BE2C (cell line): ENCODE measurements around the gene CCR1. TPM values are rescaled to one million over a fixed set of nuclear protein-coding genes. Genes with fewer than 3 reads are reported as not detected.

Source experiments
- DNase-seq: peaks from one replicate; pipeline ENCODE4 v3.0.0-alpha.2; 2020
- H3K27me3 ChIP-seq: fragments of 250-450 bp; sonication (Bioruptor Pico); 2 replicates; pipeline ENCODE4 v1.5.1; 2020; ENCODE audit warnings: mild to moderate bottlenecking
- H3K36me3 ChIP-seq: fragments of 250-450 bp; sonication (Bioruptor Pico); 2 replicates; pipeline ENCODE4 v1.5.1; 2020; ENCODE audit warnings: mild to moderate bottlenecking
- H3K4me1 ChIP-seq: fragments of 250-450 bp; sonication (Bioruptor Pico); 2 replicates; pipeline ENCODE4 v1.5.1; 2020
- H3K4me3 ChIP-seq: 2 replicates; pipeline ENCODE4 v1.5.1; 2011; ENCODE audit warnings: low read depth, low read length
- H3K9me3 ChIP-seq: fragments of 250-450 bp; sonication (Bioruptor Pico); 2 replicates; pipeline ENCODE4 v1.5.1; 2020
- polyA plus RNA-seq: library from polyadenylated mRNA; unstranded; fragments of >200 nt; gene quantifications from one replicate; pipeline ENCODE4 v1.2.1, GENCODE V29; 2012; ENCODE audit warnings: low read depth, missing spikeins; ENCODE audit not compliant: insufficient read length, insufficient read depth
- TF ChIP-seq, protein P1 (sequence below): IDR thresholded peaks from 2 replicates; pipeline ENCODE4 v1.5.1; 2012; ENCODE audit warnings: mild to moderate bottlenecking, low read depth, low read length

Gene CCR1
- not detected for polyA plus RNA-seq

DNA sequence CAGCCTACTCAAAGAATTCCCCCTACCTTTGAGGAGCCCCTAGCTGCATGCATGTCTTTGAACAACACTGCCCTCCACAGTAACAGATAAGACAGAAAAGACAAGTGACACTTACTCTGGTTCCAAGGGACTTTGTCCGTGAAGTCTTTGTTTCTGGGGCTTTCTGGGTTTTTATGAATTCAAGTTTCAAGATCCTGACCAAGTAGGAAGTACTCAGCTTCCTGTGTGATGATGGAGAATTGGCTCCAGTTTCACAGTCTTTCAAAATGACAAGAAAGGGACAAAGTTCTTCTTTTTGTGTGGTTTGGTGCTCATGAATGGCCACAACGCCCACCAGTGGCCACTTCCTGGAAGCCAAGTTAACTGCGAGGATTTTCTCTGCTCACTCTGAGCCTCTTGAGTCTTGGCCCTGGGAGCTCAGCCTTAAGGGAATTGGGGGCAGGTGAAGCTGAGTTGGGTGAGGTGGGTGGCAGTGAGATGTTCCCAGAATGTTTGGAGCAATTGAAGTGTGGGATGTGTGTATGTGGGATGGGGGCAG lies at the start of gene CCR1:
Gene CCR1 (minus strand): TSS at position 147 of the 538 bp plus-strand sequence. CDS start 4,000 bp downstream, outside the sequence.
- Histone ChIP-seq H3K4me3 (no peak within 1 kb of the TSS), H3K4me1 (no peaks in the 10 kb centered on the region), H3K36me3 (no peaks in the 10 kb centered on the region), H3K9me3 (no peaks in the 10 kb centered on the region), H3K27me3 (no peaks in the 10 kb centered on the region)
- TF ChIP-seq, protein P1, sequence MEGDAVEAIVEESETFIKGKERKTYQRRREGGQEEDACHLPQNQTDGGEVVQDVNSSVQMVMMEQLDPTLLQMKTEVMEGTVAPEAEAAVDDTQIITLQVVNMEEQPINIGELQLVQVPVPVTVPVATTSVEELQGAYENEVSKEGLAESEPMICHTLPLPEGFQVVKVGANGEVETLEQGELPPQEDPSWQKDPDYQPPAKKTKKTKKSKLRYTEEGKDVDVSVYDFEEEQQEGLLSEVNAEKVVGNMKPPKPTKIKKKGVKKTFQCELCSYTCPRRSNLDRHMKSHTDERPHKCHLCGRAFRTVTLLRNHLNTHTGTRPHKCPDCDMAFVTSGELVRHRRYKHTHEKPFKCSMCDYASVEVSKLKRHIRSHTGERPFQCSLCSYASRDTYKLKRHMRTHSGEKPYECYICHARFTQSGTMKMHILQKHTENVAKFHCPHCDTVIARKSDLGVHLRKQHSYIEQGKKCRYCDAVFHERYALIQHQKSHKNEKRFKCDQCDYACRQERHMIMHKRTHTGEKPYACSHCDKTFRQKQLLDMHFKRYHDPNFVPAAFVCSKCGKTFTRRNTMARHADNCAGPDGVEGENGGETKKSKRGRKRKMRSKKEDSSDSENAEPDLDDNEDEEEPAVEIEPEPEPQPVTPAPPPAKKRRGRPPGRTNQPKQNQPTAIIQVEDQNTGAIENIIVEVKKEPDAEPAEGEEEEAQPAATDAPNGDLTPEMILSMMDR, result peak; percentile 19
- no peak for DNase-seq

DNA sequence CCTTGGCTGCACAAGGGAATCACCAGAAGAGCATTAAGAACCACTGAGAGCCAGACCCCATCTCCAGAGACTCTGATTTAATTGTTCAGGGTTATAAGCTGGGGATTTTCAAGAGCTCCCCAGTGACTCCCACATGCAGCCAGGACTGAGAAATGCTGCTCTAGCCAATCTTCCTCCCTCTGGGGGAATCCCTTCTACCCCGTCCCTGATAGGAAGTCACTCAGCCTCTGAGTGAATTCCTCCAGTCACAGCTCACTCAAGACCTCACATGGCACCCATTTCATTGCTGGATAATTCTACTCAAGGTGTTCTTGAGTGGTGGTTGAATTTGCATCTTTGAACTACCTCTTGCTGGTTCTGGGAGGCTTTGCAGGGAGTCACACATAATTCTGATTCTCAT lies 44.9 kb upstream of the CCR1 start:
- no peaks in the 10 kb centered on the region for H3K9me3 ChIP-seq

DNA sequence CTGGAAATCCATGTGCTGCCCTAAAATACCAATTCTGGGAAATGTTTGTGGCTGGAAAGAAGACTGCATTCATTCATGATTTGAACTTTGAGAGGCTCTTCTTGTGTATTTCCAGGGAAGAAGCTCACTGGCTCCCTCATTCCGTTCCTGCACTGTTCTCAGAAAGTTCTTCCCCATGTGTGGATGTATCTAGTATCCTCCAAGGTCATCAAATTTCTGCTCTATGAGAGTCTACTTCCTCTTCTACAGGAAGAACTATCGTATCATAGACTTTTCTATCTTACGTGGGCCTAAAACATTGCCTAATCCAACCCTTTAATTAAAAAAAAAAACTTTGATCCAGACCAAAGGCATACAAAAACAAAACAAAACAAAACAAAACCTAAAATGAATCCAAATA lies 37.0 kb upstream of the CCR1 start:
- TF ChIP-seq, protein P1, result no peak
- Histone ChIP-seq H3K4me3 (no peak overlapping the region), H3K27me3 (no peaks in the 10 kb centered on the region), H3K9me3 (no peaks in the 10 kb centered on the region), H3K36me3 (no peaks in the 10 kb centered on the region), H3K4me1 (no peaks in the 10 kb centered on the region)
- DNase-seq, result no peak

More for the DNA sequence above, 44.9 kb upstream of the CCR1 start:
- H3K27me3 ChIP-seq, result no peaks in the 10 kb centered on the region
- H3K4me1 ChIP-seq, result no peaks in the 10 kb centered on the region
- TF ChIP-seq, protein P1, result no peak
- no peak overlapping the region for H3K4me3 ChIP-seq
- no peak for DNase-seq
- H3K36me3 ChIP-seq, result no peaks in the 10 kb centered on the region

DNA sequence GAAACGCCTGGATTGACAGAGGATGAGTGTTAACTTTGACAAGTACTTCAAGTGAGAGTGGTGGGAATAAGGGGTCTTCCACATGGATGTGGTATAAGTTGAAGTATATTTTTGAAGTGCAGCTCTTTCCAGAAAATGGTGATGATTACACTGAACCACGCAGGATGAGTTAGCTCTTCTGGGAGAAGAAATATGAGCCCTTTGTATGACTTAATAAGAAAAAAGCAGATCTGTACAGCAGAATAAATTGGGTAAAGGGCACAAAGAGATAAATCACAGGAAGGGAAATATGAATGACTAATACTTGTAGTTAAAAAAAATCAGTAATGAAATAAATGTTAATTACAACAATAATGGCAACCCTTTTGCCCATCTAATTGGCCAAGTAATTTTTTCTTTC lies 35.4 kb upstream of the CCR1 start:
- Histone ChIP-seq H3K4me3 (no peak overlapping the region), H3K4me1 (no peaks in the 10 kb centered on the region), H3K9me3 (no peaks in the 10 kb centered on the region), H3K27me3 (no peaks in the 10 kb centered on the region), H3K36me3 (no peaks in the 10 kb centered on the region)
- TF ChIP-seq, protein P1, result no peak
- no peak for DNase-seq

DNA sequence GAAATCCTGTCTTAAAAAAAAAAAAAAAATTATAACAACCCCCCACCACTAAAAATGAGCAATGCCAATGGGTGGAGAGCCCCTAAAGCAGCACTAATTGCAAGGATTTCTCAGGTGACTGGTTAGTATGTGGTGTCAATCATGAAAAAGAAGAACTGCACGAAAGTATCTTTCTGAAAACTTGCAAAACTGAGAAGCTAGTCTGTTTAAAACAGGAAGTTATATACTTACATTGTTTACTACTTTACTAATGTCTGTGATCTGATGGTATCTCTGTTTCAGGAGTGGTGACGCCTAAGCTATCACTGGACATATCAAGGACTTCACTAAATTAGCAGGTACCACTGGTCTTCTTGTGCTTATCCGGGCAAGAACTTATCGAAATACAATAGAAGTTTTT lies 34.0 kb upstream of the CCR1 start, which contains the start of gene CCR3:
Gene CCR3 (plus strand): TSS at position 341 of the 400 bp plus-strand sequence. CDS start 22,699 bp downstream, outside the sequence.
- H3K36me3 ChIP-seq, result no peaks in the 10 kb centered on the region
- TF ChIP-seq, protein P1, result no peak
- no peak within 1 kb of the TSS for H3K4me3 ChIP-seq
- H3K27me3 ChIP-seq, result no peaks in the 10 kb centered on the region
- no peaks in the 10 kb centered on the region for H3K4me1 ChIP-seq
- no peaks in the 10 kb centered on the region for H3K9me3 ChIP-seq
- DNase-seq, result no peak

DNA sequence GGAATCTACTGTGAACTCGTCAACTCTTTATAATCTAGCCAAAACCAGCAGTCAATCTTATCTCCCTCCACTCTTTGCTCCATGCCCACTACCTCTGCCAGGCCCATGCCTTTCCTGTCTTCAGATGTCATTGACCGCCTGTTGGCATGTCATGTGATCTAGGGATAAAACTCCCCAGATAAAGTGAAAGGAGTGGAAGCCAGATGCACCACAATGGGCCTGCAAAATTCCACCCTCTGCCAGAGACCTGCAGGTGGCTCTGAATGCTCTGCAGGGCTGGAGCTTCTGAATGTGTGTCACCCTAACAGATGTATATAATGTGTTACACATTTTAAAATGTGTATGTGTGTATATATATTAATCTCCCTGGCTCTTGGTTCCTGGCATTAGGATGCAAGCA lies 31.8 kb upstream of the CCR1 start:
- no peaks in the 10 kb centered on the region for H3K27me3 ChIP-seq
- DNase-seq, result no peak
- TF ChIP-seq, protein P1, result no peak
- no peak overlapping the region for H3K4me3 ChIP-seq
- H3K4me1 ChIP-seq, result no peaks in the 10 kb centered on the region
- no peaks in the 10 kb centered on the region for H3K9me3 ChIP-seq
- H3K36me3 ChIP-seq, result no peaks in the 10 kb centered on the region
